GM21576 (cell line): Measurements from ENCODE around the gene IFFO2.
"Not testable (repeated sequence)": the region's sequence is repeated elsewhere in the genome, so short reads cannot be mapped to it uniquely, and the experiment has no call there.

Experiments
- ATAC-seq: cut with Tn5 transposase; IDR thresholded peaks from one replicate; pipeline ENCODE4 v1.9.1; 2021; ENCODE audit warnings: mild to moderate bottlenecking, moderate library complexity; ENCODE audit not compliant: unreplicated experiment

IFFO2 gene

GRCh38 chr1:18878538-18879214, 77.8 kb downstream of the IFFO2 start:
- ATAC-seq = no peak

- ATAC-seq = no peak
Measured at GRCh38 chr1:18877282-18877681, 79.2 kb downstream of the IFFO2 start.

- no peak for ATAC-seq
Measured at GRCh38 chr1:18876210-18876609, 80.3 kb downstream of the IFFO2 start.

GRCh38 chr1:18875796-18876128, 80.7 kb downstream of the IFFO2 start:
- ATAC-seq = no peak

- ATAC-seq = no peak
Measured at GRCh38 chr1:18875107-18875795, 81.2 kb downstream of the IFFO2 start.

DNA sequence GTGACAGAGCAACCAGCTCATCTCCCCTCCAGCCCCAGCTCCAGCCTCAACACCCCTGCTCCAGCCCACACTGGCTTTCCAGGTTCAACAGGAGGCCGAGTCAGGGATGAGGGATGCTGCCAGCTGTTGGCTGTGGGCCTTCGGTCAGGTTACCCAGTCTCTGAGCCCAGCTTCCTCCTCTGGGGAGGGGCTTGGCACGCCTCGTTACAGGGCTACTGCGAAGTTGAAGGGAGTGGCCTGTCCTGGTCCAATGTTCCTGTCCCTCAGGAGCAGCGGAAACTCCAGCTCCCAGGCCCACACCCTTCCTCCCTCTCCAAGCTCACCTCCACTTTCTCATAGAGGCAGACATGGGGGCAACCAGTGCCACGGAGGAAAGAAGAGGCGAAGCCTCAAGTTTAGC, 81.9 kb downstream of the IFFO2 start:
- ATAC-seq = no peak

DNA sequence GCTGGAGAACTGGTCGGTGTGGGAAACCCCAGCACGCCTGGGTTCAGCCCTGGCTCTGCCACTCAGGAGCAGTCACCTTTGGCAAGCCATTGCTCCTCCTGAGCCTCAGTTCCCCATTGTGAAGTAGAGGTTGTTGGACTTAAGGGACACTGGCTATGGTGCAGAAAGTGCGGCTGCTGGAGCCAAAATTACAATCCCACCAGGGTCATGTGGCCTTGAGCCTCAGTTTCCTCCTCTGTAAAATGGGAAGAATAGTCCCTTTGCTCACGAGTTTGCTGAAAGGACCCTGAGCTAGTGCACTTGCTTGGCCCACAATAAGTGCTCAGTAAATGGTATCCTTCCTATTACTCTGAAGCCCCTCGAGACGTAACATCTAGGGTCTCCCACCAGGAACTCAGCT, 82.4 kb downstream of the IFFO2 start:
- no peak for ATAC-seq

DNA sequence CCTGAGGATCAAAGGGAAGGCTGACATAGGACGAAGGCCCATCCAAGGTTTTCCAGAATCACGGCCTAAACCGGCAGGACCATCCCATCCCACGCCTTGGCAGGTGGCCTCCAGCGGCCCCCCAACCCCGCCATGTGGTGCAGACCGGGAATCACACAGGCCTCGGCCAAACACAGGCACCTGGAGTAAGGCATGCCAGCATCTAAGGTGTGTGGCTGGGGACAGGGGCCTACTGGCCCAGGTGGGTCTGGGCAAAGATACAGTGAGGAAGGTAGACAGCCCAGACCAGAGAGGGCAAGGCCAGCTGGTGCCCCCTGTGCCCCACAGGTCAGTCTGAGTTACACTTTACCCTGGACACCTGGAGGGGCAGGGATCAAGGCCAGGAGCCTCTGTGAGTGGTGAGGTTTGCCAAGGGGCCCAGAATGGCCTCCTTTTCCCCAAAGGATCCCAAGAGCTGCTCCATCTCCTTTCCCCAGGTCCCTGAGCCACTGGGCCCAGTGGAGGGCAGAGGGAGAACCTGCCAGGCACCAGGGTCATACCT, 84.3 kb downstream of the IFFO2 start:
- ATAC-seq = no peak

DNA sequence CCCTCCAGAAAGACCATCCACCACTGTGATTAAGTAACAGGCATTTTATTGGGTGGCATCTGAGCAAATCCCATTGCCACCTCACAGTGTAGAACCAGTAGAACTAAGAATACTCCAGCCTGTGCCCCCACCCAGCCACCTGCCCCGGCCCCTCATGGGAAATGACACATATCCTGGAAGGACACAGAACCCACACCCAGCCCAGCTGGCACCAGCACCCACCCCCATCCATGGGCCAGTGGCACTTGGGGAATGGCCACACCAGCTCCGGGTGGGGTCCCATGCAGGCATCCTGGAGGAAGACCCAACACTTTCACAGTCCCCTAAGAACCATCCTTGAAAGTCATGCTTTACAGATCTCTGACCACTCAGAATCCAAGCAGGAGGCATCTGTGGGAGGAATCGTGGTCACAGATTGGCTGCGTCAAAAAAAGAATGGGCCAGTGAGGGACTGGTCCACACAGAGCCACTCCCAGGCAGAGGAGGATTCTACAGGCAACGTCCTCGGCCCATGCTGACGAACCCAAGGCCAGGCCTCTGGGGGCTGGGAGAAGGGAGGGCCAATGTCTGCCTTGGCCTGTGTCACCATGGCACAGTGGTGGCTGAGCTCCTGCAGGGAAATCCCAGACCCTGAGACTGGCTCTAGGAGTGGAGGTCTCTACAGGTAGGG, 84.9 kb downstream of the IFFO2 start:
- ATAC-seq = no peak

GRCh38 chr1:18870957-18871356, 85.5 kb downstream of the IFFO2 start:
- ATAC-seq = no peak

GRCh38 chr1:18870595-18870865, 85.9 kb downstream of the IFFO2 start:
- ATAC-seq = not testable (repeated sequence)

GRCh38 chr1:18869847-18870594, 86.5 kb downstream of the IFFO2 start:
- ATAC-seq = no peak

DNA sequence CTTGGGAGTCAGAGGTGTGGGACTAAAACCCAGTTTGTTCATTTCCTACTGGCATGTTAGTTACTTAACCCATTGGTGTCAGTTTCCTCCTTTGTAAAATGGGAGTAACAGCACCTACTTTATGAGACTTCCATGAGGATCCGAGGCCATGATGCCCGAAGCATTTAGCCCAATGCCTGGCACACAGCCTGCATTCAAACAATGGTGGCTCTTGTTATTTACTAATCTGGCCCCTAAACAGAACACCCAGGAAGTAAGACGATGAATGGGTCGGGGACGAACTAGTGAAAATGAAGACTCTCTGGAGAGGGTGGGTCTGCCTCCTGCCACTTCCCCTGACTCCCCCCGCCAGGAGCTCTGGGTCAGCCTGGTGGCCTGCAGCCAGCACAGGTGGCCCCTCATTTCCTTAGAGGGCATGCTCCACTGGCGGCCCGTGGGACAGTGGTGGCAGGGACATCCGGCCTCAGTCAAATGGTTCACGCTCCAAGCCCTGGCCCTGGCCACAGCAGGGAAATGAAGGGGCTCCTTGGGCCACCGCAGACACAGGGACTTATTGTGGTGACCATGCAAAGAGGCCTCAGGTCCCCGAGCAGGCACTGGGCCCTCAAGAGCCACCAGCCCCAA, 87.6 kb downstream of the IFFO2 start:
- no peak for ATAC-seq

GRCh38 chr1:18868354-18868753, 88.1 kb downstream of the IFFO2 start:
- no peak for ATAC-seq

DNA sequence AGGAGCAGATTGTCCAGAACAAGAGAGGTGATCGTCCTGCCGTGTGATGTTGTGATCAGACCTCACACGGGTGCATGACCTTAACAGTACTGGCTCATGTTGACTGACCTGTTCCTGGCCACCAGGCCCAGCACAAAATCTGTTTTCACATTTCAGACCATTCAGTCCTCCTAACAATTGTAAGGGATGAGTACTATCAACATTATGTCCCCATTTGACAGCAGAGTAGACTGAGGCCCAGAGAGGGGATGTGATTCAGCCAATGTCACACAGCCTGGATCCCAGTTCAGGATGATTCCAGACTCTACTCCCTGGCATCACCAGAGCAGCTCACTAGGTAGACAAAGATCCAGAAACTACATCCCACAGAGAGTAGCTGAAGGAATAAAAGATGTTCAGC, 89.6 kb downstream of the IFFO2 start:
- no peak for ATAC-seq

GRCh38 chr1:18866314-18866713, 90.2 kb downstream of the IFFO2 start:
- ATAC-seq = no peak

DNA sequence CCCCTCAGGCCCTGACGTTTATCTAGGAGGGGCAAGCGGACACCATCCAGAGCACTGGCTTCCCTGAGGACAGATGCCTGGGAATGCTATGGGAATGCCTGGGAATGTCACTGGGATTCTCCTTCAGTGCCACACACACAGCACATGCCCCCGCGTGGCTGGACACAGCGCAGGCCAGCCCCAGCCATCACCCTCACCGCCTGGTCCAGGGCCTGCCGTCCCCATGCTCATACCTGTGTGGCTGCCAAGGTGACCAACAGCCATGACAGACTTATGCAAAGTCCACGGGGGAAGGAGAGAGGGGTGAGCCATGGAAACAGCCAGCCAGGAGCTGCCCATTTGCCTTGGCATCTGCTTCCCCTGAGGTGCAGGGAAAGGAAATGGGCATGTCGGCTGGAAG, 91.3 kb downstream of the IFFO2 start:
- ATAC-seq = no peak

DNA sequence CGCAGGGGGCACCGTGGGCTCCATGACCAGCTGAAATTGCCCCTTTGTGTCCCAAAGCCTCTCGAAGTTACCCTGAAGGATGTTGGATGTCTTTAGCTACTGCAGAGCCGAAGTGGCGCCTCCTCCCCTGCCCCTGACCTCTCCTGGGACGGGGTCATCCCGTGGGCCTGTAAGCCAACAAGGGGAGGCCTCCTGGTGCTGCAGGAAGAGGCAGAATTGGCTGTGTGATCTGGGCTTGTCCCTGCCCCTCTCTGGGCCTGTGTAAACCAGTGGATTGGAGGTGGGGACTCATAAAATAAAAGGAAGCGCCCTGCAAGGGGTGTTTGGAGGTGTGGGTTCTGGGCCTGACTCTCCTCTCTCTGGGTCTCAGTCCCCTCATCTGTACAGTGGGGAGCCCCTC, 94.9 kb downstream of the IFFO2 start:
- ATAC-seq = no peak

DNA sequence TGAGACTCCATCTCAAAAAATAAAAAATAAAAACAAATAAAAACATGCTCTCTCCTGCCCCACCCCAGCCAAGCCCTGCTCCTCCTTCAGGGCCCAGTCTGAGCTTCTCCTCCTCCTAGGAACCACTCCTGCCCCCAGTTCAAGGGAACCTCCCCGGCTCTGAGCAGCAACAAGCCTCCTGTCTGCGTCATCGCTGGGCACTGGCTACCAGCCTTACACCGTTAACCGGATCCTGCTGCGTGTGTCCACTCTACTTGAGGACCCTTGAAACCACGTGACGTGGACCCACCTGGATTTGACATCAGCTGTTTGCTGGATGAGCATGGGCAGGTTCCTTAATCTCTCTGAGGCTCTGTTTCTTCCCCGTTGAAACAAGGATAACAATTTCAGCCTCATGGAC, 95.4 kb downstream of the IFFO2 start:
- no peak for ATAC-seq

DNA sequence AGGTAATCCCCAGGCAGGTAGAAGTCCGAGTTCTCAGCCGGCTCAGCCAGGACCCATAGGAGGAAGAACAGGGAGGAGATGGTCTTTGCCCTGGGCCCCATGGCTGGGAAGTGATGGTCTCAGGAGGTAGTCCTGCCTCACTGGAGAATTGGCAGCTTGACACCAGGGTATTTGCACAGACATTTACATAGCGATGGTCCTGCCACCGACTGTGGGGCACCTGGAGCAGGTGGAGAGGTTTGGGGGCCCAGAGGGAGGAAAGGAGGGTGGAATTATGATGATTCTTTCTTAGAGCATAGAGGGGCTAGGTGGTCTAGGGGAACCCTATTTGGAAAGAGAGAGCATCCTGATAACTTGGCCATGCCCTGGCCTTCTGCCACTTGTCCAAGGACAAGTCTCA, 96.9 kb downstream of the IFFO2 start, which contains the start of gene TAS1R2:
Gene TAS1R2, minus strand, starts transcription at position 101 of the 400 bp plus-strand sequence. Its CDS starts 0 bp downstream, at position 101.
- ATAC-seq = no peak

GRCh38 chr1:18858070-18858688, 98.3 kb downstream of the IFFO2 start:
- ATAC-seq = no peak
